PC-3 (cell line): ENCODE measurements around the gene WHAMM. TPM values are rescaled to one million over a fixed set of nuclear protein-coding genes. Genes with fewer than 3 reads are reported as not detected.

ENCODE experiments used
- ATAC-seq: fragments of 200-7000 bp; cut with Tn5 transposase; 2 replicates; pipeline ENCODE4 v1.9.1; 2020; ENCODE audit warnings: mild to moderate bottlenecking, moderate library complexity
- BruUV-seq: library from RNA; stranded (reverse); fragments of 400-500 nt; replicated peaks from 2 replicates; lab custom pipeline; 2021; lab: Mats Ljungman, UMichigan
- CTCF ChIA-PET: fragments of 300-600 bp; sonication (Branson Sonifier 250); formaldehyde crosslinking; loops from one replicate; lab custom pipeline; 2022; ENCODE audit warnings: antibody characterized with exemption; lab: Charles Lee
- POLR2A ChIA-PET: fragments of 300-600 bp; sonication (Branson Sonifier 250); formaldehyde crosslinking; loops from one replicate; lab custom pipeline; 2022; ENCODE audit warnings: antibody characterized with exemption; ENCODE audit not compliant: unreplicated experiment; lab: Charles Lee
- DNase-seq: peaks from one replicate; pipeline ENCODE4 v3.0.0-alpha.2; 2015
- H2AFZ ChIP-seq: fragments of 300-600 bp; sonication (generic); 2 replicates; pipeline ENCODE4 v1.6.0; 2016; ENCODE audit warnings: antibody characterized with exemption, low read length
- H3F3A ChIP-seq: fragments of 300-600 bp; sonication (generic); one replicate; pipeline ENCODE4 v1.6.0; 2017; ENCODE audit warnings: antibody characterized with exemption, low read length, control low read depth, mild to moderate bottlenecking; ENCODE audit not compliant: unreplicated experiment
- H3K27ac ChIP-seq: fragments of 300-600 bp; sonication (generic); 2 replicates; pipeline ENCODE4 v1.5.1; 2016; ENCODE audit warnings: mild to moderate bottlenecking, low read length
- H3K27me3 ChIP-seq: fragments of 300-600 bp; sonication (generic); 2 replicates; pipeline ENCODE4 v1.6.1; 2016; ENCODE audit warnings: low read length, mixed read lengths
- H3K36me3 ChIP-seq: fragments of 300-600 bp; sonication (generic); 2 replicates; pipeline ENCODE4 v1.6.1; 2016; ENCODE audit warnings: low read depth, mixed run types, low read length, mixed read lengths
- H3K4me1 ChIP-seq: fragments of 300-600 bp; sonication (generic); 2 replicates; pipeline ENCODE4 v1.5.1; 2016; ENCODE audit warnings: low read length; ENCODE audit not compliant: insufficient read depth
- H3K4me2 ChIP-seq: fragments of 300-600 bp; sonication (generic); 2 replicates; pipeline ENCODE4 v1.6.0; 2016; ENCODE audit warnings: low read length
- H3K4me3 ChIP-seq: fragments of 300-600 bp; sonication (generic); 2 replicates; pipeline ENCODE4 v1.5.1; 2016; ENCODE audit warnings: mild to moderate bottlenecking, low read length, mixed read lengths
- H3K79me2 ChIP-seq: fragments of 300-600 bp; sonication (generic); 2 replicates; pipeline ENCODE4 v1.6.1; 2017; ENCODE audit warnings: low read length, mixed read lengths
- H3K9ac ChIP-seq: fragments of 300-600 bp; sonication (generic); 2 replicates; pipeline ENCODE4 v1.6.0; 2016; ENCODE audit warnings: mild to moderate bottlenecking, low read length
- H3K9me2 ChIP-seq: fragments of 300-600 bp; sonication (generic); replicated peaks from 2 replicates; pipeline ENCODE4 v1.6.1; 2016; ENCODE audit warnings: mixed run types, low read length, mixed read lengths
- H3K9me3 ChIP-seq: fragments of 300-600 bp; sonication (generic); 2 replicates; pipeline ENCODE4 v1.6.1; 2016; ENCODE audit warnings: low read length, mixed read lengths
- H4K20me1 ChIP-seq: fragments of 300-600 bp; sonication (generic); 2 replicates; pipeline ENCODE4 v1.6.1; 2016; ENCODE audit warnings: low read length, mixed read lengths
- CTCF ChIP-seq: fragments of 300-600 bp; sonication (generic); conservative IDR thresholded peaks from 2 replicates; pipeline ENCODE4 v1.5.1; 2017; ENCODE audit warnings: antibody characterized with exemption, low read depth, mild to moderate bottlenecking, low read length
- EZH2 ChIP-seq: fragments of 300-600 bp; sonication (generic); IDR thresholded peaks from one replicate; pipeline ENCODE4 v1.6.1; 2017; ENCODE audit warnings: antibody characterized with exemption, mild to moderate bottlenecking, low read length; ENCODE audit not compliant: unreplicated experiment
- EZH2phosphoT487 ChIP-seq: fragments of 300-600 bp; sonication (generic); IDR thresholded peaks from 2 replicates; pipeline ENCODE4 v1.6.1; 2018; ENCODE audit warnings: mild to moderate bottlenecking, antibody characterized with exemption, low read length, borderline replicate concordance
- intact Hi-C: fragments of 100-400 bp; cut with micrococcal nuclease; formaldehyde crosslinking; loops from 2 replicates; pipeline ENCODE4 v1.9.0; 2023
- total RNA-seq: library from RNA; depleted of rRNA; stranded (reverse); fragments of >200 nt; gene quantifications from 2 replicates; pipeline ENCODE4 v1.2.3, GENCODE V29; 2014

Gene WHAMM
- total RNA-seq, 1 experiment from 2014 or later: 4.6 TPM

DNA sequence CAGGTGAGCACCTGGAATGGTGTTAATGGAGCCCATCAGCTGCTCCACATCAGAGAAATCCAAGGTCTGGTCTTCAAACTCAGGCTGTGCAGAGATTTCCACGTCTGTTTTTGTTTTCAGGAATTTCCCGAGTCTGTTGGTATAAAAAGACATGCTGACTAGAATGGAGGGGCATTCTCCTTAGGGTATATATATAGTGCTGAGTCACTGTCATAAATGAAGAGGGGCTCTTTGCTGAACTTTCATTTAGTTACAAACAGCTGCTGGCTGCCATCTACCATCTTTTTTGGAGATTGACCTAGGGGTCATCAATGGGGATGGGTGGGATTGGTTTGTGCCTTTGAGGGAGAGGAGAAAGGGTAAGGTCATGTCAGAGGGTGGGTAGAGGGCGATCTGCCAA, 30.7 kb upstream of the WHAMM start:
- H3K27me3 ChIP-seq: no peaks in the 10 kb centered on the region
- no peaks in the 10 kb centered on the region for H3K4me1 ChIP-seq
- no peak overlapping the region for H3K4me2 ChIP-seq
- H3K79me2 ChIP-seq: no peaks in the 10 kb centered on the region
- no peaks in the 10 kb centered on the region for H3K9me2 ChIP-seq
- DNase-seq: no peak
- H2AFZ ChIP-seq: no peak overlapping the region
- H3K27ac ChIP-seq: no peak overlapping the region
- H4K20me1 ChIP-seq: no peaks in the 10 kb centered on the region
- no peak for ATAC-seq
- H3K36me3 ChIP-seq: no peaks in the 10 kb centered on the region
- no peaks in the 10 kb centered on the region for H3F3A ChIP-seq
- POLR2A ChIA-PET: no interaction called here
- H3K9me3 ChIP-seq: no peaks in the 10 kb centered on the region
- H3K4me3 ChIP-seq: no peak overlapping the region
- H3K9ac ChIP-seq: no peak overlapping the region
- CTCF ChIA-PET: no interaction called here
- no TSS peak for BruUV-seq
- TF ChIP-seq CTCF (no peak), EZH2 (no peak), EZH2phosphoT487 (no peak)
- intact Hi-C loops: no loop called here

DNA sequence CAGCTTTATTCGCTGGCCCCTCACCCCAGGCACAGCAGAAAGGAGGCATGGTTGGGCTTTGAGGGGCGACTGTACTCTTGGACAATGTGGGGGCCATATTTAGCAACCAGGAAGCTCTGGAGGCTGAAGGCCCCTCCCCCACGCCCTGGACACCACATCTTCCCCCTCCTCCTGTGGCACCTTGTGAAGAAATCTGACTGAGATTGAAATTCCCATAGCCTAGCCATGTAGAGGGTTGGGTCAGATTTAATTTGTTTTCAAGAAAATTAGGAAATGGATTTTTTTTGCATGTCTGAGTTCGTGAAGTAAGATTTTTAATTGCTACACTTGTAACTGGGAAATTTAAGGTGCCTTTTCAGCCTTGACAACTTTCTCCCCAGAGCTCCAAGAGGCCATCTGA, 28.1 kb upstream of the WHAMM start:
- H3K9ac ChIP-seq: no peak overlapping the region
- no peak overlapping the region for H3K4me2 ChIP-seq
- DNase-seq (no peak), ATAC-seq (no peak)
- H3K9me2 ChIP-seq: no peaks in the 10 kb centered on the region
- intact Hi-C loops: no loop called here
- H3K36me3 ChIP-seq: no peaks in the 10 kb centered on the region
- no peaks in the 10 kb centered on the region for H3K4me1 ChIP-seq
- ChIA-PET POLR2A (no interaction called here), CTCF (no interaction called here)
- H2AFZ ChIP-seq: no peak overlapping the region
- no peaks in the 10 kb centered on the region for H3K79me2 ChIP-seq
- TF ChIP-seq EZH2 (no peak), EZH2phosphoT487 (no peak), CTCF (no peak)
- no peaks in the 10 kb centered on the region for H3K9me3 ChIP-seq
- no peak overlapping the region for H3K27ac ChIP-seq
- BruUV-seq: no TSS peak
- H3K27me3 ChIP-seq: no peaks in the 10 kb centered on the region
- no peaks in the 10 kb centered on the region for H3F3A ChIP-seq
- no peaks in the 10 kb centered on the region for H4K20me1 ChIP-seq
- no peak overlapping the region for H3K4me3 ChIP-seq

- Histone ChIP-seq H3K9ac (no peak overlapping the region), H3F3A (no peaks in the 10 kb centered on the region), H3K9me2 (no peaks in the 10 kb centered on the region), H2AFZ (no peak overlapping the region), H3K79me2 (no peaks in the 10 kb centered on the region), H3K4me3 (no peak overlapping the region), H3K4me1 (no peaks in the 10 kb centered on the region), H3K27ac (no peak overlapping the region), H4K20me1 (no peaks in the 10 kb centered on the region), H3K4me2 (no peak overlapping the region), H3K9me3 (no peaks in the 10 kb centered on the region), H3K27me3 (no peaks in the 10 kb centered on the region), H3K36me3 (no peaks in the 10 kb centered on the region)
- no TSS peak for BruUV-seq
- ChIA-PET CTCF (no interaction called here), POLR2A (no interaction called here)
- ATAC-seq: no peak
- no peak for DNase-seq
- TF ChIP-seq EZH2phosphoT487 (no peak), EZH2 (no peak), CTCF (no peak)
- intact Hi-C loops: no loop called here
These were observed 20.9 kb upstream of the WHAMM start for GRCh38 chr15:82788496-82788895.
